Measurements from ENCODE around the gene C19orf12.

DNA sequence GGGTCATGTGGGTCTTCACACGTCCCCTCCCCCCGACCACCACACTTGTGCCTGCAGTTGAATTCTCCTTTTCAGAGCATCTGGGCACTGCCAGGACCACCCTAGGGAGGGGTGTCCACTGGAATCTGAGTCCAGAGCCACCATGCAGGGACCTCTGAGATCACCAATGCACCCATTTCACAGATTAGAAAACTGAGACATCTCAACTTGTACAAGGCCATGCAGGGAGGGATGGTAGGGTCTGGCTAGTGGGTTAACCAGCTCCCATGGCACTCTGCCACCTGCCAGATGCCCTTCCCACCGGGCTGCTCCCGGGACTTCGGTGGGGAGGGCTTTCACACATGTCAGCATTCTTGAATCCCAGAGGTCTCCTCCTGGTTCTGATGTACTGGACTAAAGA, 44.3 kb upstream of the C19orf12 start:
- no peak for TF ChIP-seq CTCF (IDR thresholded peaks at IDR 0.05; ENCODE audit: low read length)
- no peak for TF ChIP-seq EZH2 (optimal IDR thresholded peaks at IDR 0.05; ENCODE audit: low read depth, low read length)
- TF ChIP-seq EZH2phosphoT487 (IDR thresholded peaks at IDR 0.05; ENCODE audit: low read length), result no peak
